SK-N-SH treated with all-trans-retinoic acid at 6 μM for 48 hours (cell line): ENCODE results near the gene TADA2B.

ENCODE experiments used
- ATAC-seq: fragments of 200-7000 bp; cut with Tn5 transposase; 3 replicates; pipeline ENCODE4 v1.9.1; 2020; ENCODE audit warnings: mild to moderate bottlenecking, moderate library complexity
- ARNTL ChIP-seq: fragments of 450-650 bp; formaldehyde crosslinking; IDR thresholded peaks from 2 replicates; pipeline ENCODE4 v1.5.0; 2020; ENCODE audit warnings: low read depth, mild to moderate bottlenecking, moderate library complexity, borderline replicate concordance
- BACH2 ChIP-seq: fragments of 250-450 bp; sonication (Bioruptor Pico); IDR thresholded peaks from 2 replicates; pipeline ENCODE4 v1.9.0; 2021; ENCODE audit warnings: mild to moderate bottlenecking, borderline replicate concordance
- CSDC2 ChIP-seq: fragments of 250-450 bp; sonication (Bioruptor Pico); IDR thresholded peaks from 2 replicates; pipeline ENCODE4 v1.5.0; 2020; ENCODE audit warnings: mild to moderate bottlenecking, moderate library complexity
- ISL1 ChIP-seq: fragments of 250-450 bp; sonication (Bioruptor Pico); IDR thresholded peaks from 2 replicates; pipeline ENCODE4 v2.1.2; 2022; ENCODE audit warnings: mild to moderate bottlenecking, moderate library complexity
- OSR1 ChIP-seq: fragments of 250-450 bp; sonication (Bioruptor Pico); IDR thresholded peaks from 2 replicates; pipeline ENCODE4 v1.8.0; 2022; ENCODE audit warnings: moderate library complexity, mild to moderate bottlenecking, inconsistent platforms
- PPARA ChIP-seq: fragments of 250-450 bp; sonication (Bioruptor Pico); IDR thresholded peaks from 2 replicates; pipeline ENCODE4 v1.5.0; 2020; ENCODE audit warnings: mild to moderate bottlenecking, borderline replicate concordance
- RARB ChIP-seq: fragments of 250-450 bp; sonication (Bioruptor Pico); IDR thresholded peaks from 2 replicates; pipeline ENCODE4 v1.8.0; 2021; ENCODE audit warnings: mild to moderate bottlenecking, moderate library complexity
- SNAI2 ChIP-seq: fragments of 250-450 bp; sonication (Bioruptor Pico); IDR thresholded peaks from 2 replicates; pipeline ENCODE4 v1.5.0; 2020; ENCODE audit warnings: mild to moderate bottlenecking, moderate library complexity
- TCF4 ChIP-seq: fragments of 250-450 bp; sonication (Bioruptor Pico); IDR thresholded peaks from 2 replicates; pipeline ENCODE4 v1.8.0; 2021; ENCODE audit warnings: mild to moderate bottlenecking, moderate library complexity, borderline replicate concordance
- ZC3H10 ChIP-seq: fragments of 250-450 bp; sonication (Bioruptor Pico); IDR thresholded peaks from 2 replicates; pipeline ENCODE4 v1.5.1; 2021; ENCODE audit warnings: mild to moderate bottlenecking, moderate library complexity
- ZNF8 ChIP-seq: fragments of 450-650 bp; formaldehyde crosslinking; IDR thresholded peaks from 2 replicates; pipeline ENCODE4 v1.5.0; 2020; ENCODE audit warnings: mild to moderate bottlenecking, moderate library complexity
- TF ChIP-seq, protein P1 (sequence below): fragments of 250-450 bp; sonication (Bioruptor Pico); IDR thresholded peaks from 2 replicates; pipeline ENCODE4 v1.5.1; 2021; ENCODE audit warnings: mild to moderate bottlenecking, moderate library complexity
- TF ChIP-seq, protein P2 (sequence below): fragments of 250-450 bp; sonication (Bioruptor Pico); IDR thresholded peaks from 2 replicates; pipeline ENCODE4 v1.5.0; 2020; ENCODE audit warnings: mild to moderate bottlenecking, moderate library complexity
- TF ChIP-seq, protein P3 (sequence below): fragments of 250-450 bp; sonication (Bioruptor Pico); IDR thresholded peaks from 2 replicates; pipeline ENCODE4 v1.8.0; 2020; ENCODE audit warnings: mild to moderate bottlenecking, moderate library complexity, borderline replicate concordance
- TF ChIP-seq, protein P4 (sequence below): fragments of 250-450 bp; sonication (Bioruptor Pico); IDR thresholded peaks from 2 replicates; pipeline ENCODE4 v1.5.1; 2020; ENCODE audit warnings: low read depth, mild to moderate bottlenecking, moderate library complexity

TADA2B gene

DNA sequence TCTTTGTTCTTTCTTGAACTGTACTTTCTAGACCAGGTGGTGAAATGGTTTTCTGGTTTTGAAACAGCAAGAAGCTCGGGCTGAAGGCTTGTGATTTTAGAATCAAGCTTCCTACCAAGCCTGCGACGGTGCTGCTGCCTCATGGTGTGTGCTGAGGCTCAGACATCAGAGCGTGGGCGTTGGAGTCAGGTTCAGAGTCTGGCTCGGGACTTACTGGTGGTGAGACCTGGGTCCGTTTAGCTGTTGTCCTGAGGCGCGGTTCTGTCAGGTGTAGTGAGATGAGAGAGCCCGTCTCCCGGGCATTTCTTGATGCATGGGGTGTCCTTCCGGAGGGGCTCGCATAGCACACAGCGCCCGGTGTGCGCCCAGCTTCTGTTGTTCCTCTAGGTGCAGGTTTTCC, 19.7 kb upstream of the TADA2B start:
- TF ChIP-seq BACH2 (CRISPR knock-in tag) (no peak), ARNTL (CRISPR knock-in tag) (no peak), SNAI2 (no peak), RARB (CRISPR knock-in tag) (no peak), OSR1 (CRISPR knock-in tag) (no peak), ZNF8 (CRISPR knock-in tag) (no peak), ISL1 (CRISPR knock-in tag) (no peak), PPARA (CRISPR knock-in tag) (no peak)
- TF ChIP-seq, protein P1, sequence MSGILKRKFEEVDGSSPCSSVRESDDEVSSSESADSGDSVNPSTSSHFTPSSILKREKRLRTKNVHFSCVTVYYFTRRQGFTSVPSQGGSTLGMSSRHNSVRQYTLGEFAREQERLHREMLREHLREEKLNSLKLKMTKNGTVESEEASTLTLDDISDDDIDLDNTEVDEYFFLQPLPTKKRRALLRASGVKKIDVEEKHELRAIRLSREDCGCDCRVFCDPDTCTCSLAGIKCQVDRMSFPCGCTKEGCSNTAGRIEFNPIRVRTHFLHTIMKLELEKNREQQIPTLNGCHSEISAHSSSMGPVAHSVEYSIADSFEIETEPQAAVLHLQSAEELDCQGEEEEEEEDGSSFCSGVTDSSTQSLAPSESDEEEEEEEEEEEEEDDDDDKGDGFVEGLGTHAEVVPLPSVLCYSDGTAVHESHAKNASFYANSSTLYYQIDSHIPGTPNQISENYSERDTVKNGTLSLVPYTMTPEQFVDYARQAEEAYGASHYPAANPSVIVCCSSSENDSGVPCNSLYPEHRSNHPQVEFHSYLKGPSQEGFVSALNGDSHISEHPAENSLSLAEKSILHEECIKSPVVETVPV (CRISPR knock-in tag), result no peak
- TF ChIP-seq, protein P2, sequence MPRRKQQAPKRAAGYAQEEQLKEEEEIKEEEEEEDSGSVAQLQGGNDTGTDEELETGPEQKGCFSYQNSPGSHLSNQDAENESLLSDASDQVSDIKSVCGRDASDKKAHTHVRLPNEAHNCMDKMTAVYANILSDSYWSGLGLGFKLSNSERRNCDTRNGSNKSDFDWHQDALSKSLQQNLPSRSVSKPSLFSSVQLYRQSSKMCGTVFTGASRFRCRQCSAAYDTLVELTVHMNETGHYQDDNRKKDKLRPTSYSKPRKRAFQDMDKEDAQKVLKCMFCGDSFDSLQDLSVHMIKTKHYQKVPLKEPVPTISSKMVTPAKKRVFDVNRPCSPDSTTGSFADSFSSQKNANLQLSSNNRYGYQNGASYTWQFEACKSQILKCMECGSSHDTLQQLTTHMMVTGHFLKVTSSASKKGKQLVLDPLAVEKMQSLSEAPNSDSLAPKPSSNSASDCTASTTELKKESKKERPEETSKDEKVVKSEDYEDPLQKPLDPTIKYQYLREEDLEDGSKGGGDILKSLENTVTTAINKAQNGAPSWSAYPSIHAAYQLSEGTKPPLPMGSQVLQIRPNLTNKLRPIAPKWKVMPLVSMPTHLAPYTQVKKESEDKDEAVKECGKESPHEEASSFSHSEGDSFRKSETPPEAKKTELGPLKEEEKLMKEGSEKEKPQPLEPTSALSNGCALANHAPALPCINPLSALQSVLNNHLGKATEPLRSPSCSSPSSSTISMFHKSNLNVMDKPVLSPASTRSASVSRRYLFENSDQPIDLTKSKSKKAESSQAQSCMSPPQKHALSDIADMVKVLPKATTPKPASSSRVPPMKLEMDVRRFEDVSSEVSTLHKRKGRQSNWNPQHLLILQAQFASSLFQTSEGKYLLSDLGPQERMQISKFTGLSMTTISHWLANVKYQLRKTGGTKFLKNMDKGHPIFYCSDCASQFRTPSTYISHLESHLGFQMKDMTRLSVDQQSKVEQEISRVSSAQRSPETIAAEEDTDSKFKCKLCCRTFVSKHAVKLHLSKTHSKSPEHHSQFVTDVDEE, result no peak
- TF ChIP-seq, protein P3, sequence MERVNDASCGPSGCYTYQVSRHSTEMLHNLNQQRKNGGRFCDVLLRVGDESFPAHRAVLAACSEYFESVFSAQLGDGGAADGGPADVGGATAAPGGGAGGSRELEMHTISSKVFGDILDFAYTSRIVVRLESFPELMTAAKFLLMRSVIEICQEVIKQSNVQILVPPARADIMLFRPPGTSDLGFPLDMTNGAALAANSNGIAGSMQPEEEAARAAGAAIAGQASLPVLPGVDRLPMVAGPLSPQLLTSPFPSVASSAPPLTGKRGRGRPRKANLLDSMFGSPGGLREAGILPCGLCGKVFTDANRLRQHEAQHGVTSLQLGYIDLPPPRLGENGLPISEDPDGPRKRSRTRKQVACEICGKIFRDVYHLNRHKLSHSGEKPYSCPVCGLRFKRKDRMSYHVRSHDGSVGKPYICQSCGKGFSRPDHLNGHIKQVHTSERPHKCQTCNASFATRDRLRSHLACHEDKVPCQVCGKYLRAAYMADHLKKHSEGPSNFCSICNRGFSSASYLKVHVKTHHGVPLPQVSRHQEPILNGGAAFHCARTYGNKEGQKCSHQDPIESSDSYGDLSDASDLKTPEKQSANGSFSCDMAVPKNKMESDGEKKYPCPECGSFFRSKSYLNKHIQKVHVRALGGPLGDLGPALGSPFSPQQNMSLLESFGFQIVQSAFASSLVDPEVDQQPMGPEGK (CRISPR knock-in tag), result no peak
- ATAC-seq, result no peak

DNA sequence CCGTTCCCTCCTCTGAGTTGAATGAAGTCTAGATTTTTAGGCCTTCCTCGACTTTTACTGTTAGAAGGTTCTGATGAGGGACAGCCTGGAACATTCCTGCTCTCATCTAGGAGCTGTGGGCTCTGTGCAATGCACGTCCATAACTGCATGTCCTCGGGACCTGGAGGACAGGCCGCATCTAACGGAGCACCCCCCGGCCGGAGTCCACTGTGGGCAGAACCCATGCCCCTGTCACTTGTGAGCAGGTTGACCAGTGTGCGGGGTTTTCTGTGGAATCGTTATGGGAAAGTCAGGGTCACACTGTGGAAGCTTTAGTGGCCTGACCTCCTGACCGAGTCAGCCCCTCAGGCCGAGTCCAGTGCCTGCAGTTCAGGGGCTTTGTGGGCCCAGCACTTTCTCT, 19.3 kb upstream of the TADA2B start:
- ATAC-seq, result no peak

DNA sequence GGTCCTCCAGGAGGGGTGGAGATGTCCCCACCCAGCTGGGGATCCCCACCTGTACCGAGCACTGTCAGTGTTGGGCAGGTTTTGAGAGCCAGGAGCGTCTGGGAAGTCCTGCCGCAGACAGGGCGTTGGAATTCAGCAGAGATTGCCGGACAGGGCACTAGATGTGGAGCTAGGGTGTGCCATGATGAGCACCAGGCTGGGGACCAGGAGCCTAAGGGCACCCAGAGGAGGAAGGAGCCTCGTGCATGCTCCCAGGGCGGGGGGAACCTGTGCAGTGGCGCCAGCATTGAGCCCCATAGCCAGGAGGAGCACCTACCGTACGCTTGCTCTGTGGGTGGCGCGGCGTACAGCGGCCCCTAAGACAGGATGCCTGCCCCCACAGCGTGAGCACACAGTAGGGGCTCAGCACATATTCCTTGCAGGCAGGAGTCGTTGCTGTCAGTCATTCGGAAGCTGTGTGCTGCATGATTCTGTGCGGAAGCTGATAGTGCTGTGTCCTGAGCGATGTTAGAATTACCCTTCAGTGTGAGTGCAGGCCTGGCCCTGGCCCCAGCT, 18.8 kb upstream of the TADA2B start:
- no peak for ATAC-seq
- TF ChIP-seq, protein P4, sequence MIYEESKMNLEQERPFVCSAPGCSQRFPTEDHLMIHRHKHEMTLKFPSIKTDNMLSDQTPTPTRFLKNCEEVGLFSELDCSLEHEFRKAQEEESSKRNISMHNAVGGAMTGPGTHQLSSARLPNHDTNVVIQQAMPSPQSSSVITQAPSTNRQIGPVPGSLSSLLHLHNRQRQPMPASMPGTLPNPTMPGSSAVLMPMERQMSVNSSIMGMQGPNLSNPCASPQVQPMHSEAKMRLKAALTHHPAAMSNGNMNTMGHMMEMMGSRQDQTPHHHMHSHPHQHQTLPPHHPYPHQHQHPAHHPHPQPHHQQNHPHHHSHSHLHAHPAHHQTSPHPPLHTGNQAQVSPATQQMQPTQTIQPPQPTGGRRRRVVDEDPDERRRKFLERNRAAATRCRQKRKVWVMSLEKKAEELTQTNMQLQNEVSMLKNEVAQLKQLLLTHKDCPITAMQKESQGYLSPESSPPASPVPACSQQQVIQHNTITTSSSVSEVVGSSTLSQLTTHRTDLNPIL (CRISPR knock-in tag), result no peak
- TF ChIP-seq PPARA (CRISPR knock-in tag) (no peak), ZC3H10 (CRISPR knock-in tag) (no peak), ISL1 (CRISPR knock-in tag) (no peak), TCF4 (CRISPR knock-in tag) (no peak), ZNF8 (CRISPR knock-in tag) (no peak), OSR1 (CRISPR knock-in tag) (no peak)
- TF ChIP-seq, protein P2, result no peak
- TF ChIP-seq, protein P1 (CRISPR knock-in tag), result no peak

More for the DNA sequence above, 19.3 kb upstream of the TADA2B start:
- TF ChIP-seq ZNF8 (CRISPR knock-in tag), result no peak
- no peak for TF ChIP-seq RARB (CRISPR knock-in tag)
- TF ChIP-seq, protein P3 (CRISPR knock-in tag), result no peak
- no peak for TF ChIP-seq CSDC2
- TF ChIP-seq, protein P1 (CRISPR knock-in tag), result no peak
